HG03442 (cell line): Measurements from ENCODE around the gene FUT7.

Experiments
- ATAC-seq: cut with Tn5 transposase; IDR thresholded peaks from one replicate; pipeline ENCODE4 v1.9.1; 2021; ENCODE audit warnings: mild to moderate bottlenecking, moderate library complexity; ENCODE audit not compliant: unreplicated experiment

FUT7 gene

GRCh38 chr9:137031904-137032640 is at the start of gene FUT7:
Gene FUT7 (minus strand): TSS chr9:137032088. CDS start chr9:137031991, 97 bp downstream.
- no peak for ATAC-seq

GRCh38 chr9:137080260-137081122 is 48.6 kb upstream of the FUT7 start:
- no peak for ATAC-seq

- ATAC-seq: no peak
Measured at GRCh38 chr9:137079401-137079787, 47.5 kb upstream of the FUT7 start.

- ATAC-seq: no peak
Measured at GRCh38 chr9:137078701-137079400, 47.0 kb upstream of the FUT7 start.

GRCh38 chr9:137077758-137078693 is 46.1 kb upstream of the FUT7 start:
- ATAC-seq: peak; percentile 12

GRCh38 chr9:137077010-137077747 is 45.3 kb upstream of the FUT7 start, which contains the start of gene UAP1L1:
Gene UAP1L1 (plus strand): TSS chr9:137077517. CDS start chr9:137077533, 16 bp downstream.
- ATAC-seq: peak; percentile 62

- no peak for ATAC-seq
Measured at GRCh38 chr9:137076636-137077009, 44.7 kb upstream of the FUT7 start.

- ATAC-seq: no peak
Measured at GRCh38 chr9:137075275-137075775, 43.4 kb upstream of the FUT7 start.

- ATAC-seq: no peak
Measured at GRCh38 chr9:137074657-137075274, 42.9 kb upstream of the FUT7 start.

GRCh38 chr9:137073992-137074399 is 42.1 kb upstream of the FUT7 start:
- ATAC-seq: no peak

GRCh38 chr9:137071282-137071681 is 39.4 kb upstream of the FUT7 start:
- no peak for ATAC-seq

- no peak for ATAC-seq
Measured at GRCh38 chr9:137070906-137071275, 39.0 kb upstream of the FUT7 start.

- peak; percentile 64 for ATAC-seq
Measured at GRCh38 chr9:137070201-137070905, 38.5 kb upstream of the FUT7 start, which contains the start of gene SAPCD2. Gene SAPCD2 (minus strand): TSS chr9:137070557. CDS start chr9:137070460, 97 bp downstream.

GRCh38 chr9:137069508-137070091 is 37.7 kb upstream of the FUT7 start:
- ATAC-seq: peak; percentile 9

GRCh38 chr9:137068539-137069507 is 36.9 kb upstream of the FUT7 start:
- no peak for ATAC-seq

- peak; percentile 37 for ATAC-seq
Measured at GRCh38 chr9:137067860-137068538, 36.1 kb upstream of the FUT7 start.
